EL (cell line): ENCODE measurements around the gene PKP1.

ENCODE experiments used
- DNase-seq: peaks from one replicate; pipeline ENCODE4 v3.0.0-alpha.2; 2016

PKP1 gene

GRCh38 chr1:201310251-201310985 is 27.1 kb downstream of the PKP1 start:
- no peak for DNase-seq

- peak; percentile 34 for DNase-seq
Observed at GRCh38 chr1:201310986-201311355, 27.7 kb downstream of the PKP1 start.

- DNase-seq, result no peak
Observed at GRCh38 chr1:201311356-201312011, 28.2 kb downstream of the PKP1 start.

GRCh38 chr1:201312298-201312697 is 29.0 kb downstream of the PKP1 start:
- DNase-seq, result no peak

GRCh38 chr1:201313086-201313485 is 29.8 kb downstream of the PKP1 start:
- DNase-seq, result no peak

- no peak for DNase-seq
Observed at GRCh38 chr1:201316556-201316955, 33.2 kb downstream of the PKP1 start.

- DNase-seq, result no peak
Observed at GRCh38 chr1:201317551-201317950, 34.2 kb downstream of the PKP1 start.

- DNase-seq, result no peak
Observed at GRCh38 chr1:201318504-201319340, 35.4 kb downstream of the PKP1 start.

GRCh38 chr1:201319631-201320030 is 36.3 kb downstream of the PKP1 start:
- no peak for DNase-seq

GRCh38 chr1:201320168-201320788 is 37.0 kb downstream of the PKP1 start:
- no peak for DNase-seq

- DNase-seq, result no peak
Observed at GRCh38 chr1:201321826-201322390, 38.6 kb downstream of the PKP1 start.

- DNase-seq, result no peak
Observed at GRCh38 chr1:201322653-201323510, 39.6 kb downstream of the PKP1 start.

- no peak for DNase-seq
Observed at GRCh38 chr1:201324306-201324705, 41.0 kb downstream of the PKP1 start.

- no peak for DNase-seq
Observed at GRCh38 chr1:201324821-201325677, 41.7 kb downstream of the PKP1 start.

GRCh38 chr1:201325678-201326060 is 42.4 kb downstream of the PKP1 start:
- DNase-seq, result no peak

GRCh38 chr1:201326710-201327109 is 43.4 kb downstream of the PKP1 start:
- no peak for DNase-seq

- DNase-seq, result no peak
Observed at GRCh38 chr1:201327687-201328240, 44.5 kb downstream of the PKP1 start.

- DNase-seq, result no peak
Observed at GRCh38 chr1:201328576-201328975, 45.3 kb downstream of the PKP1 start.

GRCh38 chr1:201329286-201329685 is 46.0 kb downstream of the PKP1 start:
- DNase-seq, result peak; percentile 12

GRCh38 chr1:201329801-201330200 is 46.5 kb downstream of the PKP1 start:
- no peak for DNase-seq

GRCh38 chr1:201330541-201330940 is 47.2 kb downstream of the PKP1 start:
- no peak for DNase-seq
